GM12865 (cell line): ENCODE measurements around the gene MAGI1.

Source experiments
- DNase-seq: peaks from one replicate; pipeline ENCODE4 v3.0.0; 2010; ENCODE audit warnings: low read depth
- H3K4me3 ChIP-seq: 2 replicates; pipeline ENCODE4 v1.5.1; 2011; ENCODE audit warnings: mild to moderate bottlenecking, low read depth, low read length, control low read depth
- CTCF ChIP-seq: IDR thresholded peaks from 2 replicates; pipeline ENCODE4 v1.5.1; 2011; ENCODE audit warnings: low read length, control low read depth, low read depth, inconsistent platforms; ENCODE audit not compliant: insufficient read depth; ENCODE audit errors: missing control alignments

The MAGI1 gene

DNA sequence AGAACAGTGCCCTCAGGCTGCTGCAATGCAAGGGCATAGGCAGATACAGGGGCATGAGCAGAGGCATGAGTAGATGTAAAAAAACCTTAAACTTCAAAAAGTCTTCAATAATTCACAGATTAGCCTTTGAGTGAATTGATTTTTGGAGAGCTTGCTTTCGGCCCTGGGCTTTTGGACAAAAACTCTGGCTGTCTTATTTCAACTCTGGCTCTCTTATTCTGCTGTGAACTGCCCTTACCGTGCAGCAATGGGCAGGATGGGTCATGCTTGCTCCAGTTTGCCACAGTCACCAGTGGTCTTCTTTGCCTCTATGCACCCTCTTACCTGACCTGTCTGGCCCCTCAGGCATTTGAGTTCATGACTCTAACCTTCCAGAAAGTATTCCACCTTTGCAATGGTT, 555.7 kb downstream of the MAGI1 start:
- no peak overlapping the region for H3K4me3 ChIP-seq
- DNase-seq: no peak

DNA sequence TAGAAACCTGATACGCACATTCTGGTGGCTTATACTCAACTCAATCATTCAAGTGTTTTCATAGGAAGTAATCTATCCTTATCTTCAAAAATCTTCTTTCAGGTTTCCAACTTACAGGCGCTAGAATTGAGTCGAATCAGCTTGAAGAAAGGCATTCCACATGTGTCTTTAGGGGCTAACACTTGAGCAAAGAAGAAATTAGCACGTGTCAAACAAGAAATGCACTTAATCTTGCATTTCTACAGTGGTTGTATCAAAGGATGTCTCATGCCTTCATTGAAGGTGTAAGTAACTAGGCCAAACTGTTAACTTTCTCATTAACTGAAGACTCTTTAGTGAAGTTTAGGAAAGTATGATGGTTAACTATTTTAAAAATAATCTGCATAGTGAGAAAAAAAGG, 557.6 kb downstream of the MAGI1 start:
- no peak for DNase-seq
- no peak for TF ChIP-seq CTCF
- H3K4me3 ChIP-seq: no peak overlapping the region

More for the DNA sequence above, 555.7 kb downstream of the MAGI1 start:
- TF ChIP-seq CTCF: no peak

- H3K4me3 ChIP-seq: no peak overlapping the region
- no peak for TF ChIP-seq CTCF
- DNase-seq: no peak
Measured at GRCh38 chr3:65479990-65480389, 558.7 kb downstream of the MAGI1 start.

- no peak for TF ChIP-seq CTCF
- H3K4me3 ChIP-seq: no peak overlapping the region
- no peak for DNase-seq
Measured at GRCh38 chr3:65478551-65479500, 559.9 kb downstream of the MAGI1 start.

DNA sequence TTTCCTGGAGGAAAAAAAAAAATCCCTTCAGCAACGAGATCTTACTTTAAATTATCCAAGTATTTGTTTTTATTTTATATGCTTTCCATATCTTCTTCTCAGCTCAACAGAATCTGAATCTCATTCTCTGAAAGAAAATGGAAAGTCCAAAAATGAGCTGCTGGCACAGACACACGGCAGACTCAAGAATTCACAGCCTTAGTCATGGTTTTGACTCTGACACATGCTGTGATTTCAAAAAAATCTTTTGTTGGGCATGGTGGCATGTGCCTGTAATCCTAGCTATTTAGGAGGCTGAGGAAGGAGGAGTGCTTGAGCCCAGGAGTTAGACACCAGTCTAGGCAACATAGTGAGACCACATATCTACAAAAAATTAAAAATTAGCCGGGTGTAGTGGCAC, 565.0 kb downstream of the MAGI1 start:
- TF ChIP-seq CTCF: no peak
- no peak overlapping the region for H3K4me3 ChIP-seq
- no peak for DNase-seq

DNA sequence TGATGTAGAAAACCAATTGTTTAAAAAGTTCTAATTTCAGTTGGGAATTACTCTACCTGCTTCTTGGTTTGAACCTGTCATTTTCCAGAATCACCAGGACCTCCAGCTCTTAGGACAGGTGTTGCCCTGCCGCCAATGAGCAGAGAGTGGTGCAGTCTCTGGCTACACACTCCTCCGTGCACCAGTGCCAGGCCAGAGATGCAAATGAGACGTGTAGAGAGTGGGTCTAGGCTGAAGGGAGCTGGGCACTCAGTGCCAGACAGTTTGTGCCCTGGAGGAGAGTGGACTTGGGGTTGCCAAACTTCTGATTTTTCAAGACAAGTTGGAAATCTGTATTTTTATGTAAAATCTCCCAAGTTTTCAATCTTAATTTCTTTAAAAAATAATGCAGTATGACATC, 566.2 kb downstream of the MAGI1 start:
- H3K4me3 ChIP-seq: no peak overlapping the region
- no peak for TF ChIP-seq CTCF
- DNase-seq: no peak
